PC-3 (cell line): ENCODE measurements around the gene ZNF496. TPM values are rescaled to one million over a fixed set of nuclear protein-coding genes. Genes with fewer than 3 reads are reported as not detected.

Experiments used
- ATAC-seq: fragments of 200-7000 bp; cut with Tn5 transposase; 2 replicates; pipeline ENCODE4 v1.9.1; 2020; ENCODE audit warnings: mild to moderate bottlenecking, moderate library complexity
- BruUV-seq: library from RNA; stranded (reverse); fragments of 400-500 nt; replicated peaks from 2 replicates; lab custom pipeline; 2021; lab: Mats Ljungman, UMichigan
- CTCF ChIA-PET: fragments of 300-600 bp; sonication (Branson Sonifier 250); formaldehyde crosslinking; loops from one replicate; lab custom pipeline; 2022; ENCODE audit warnings: antibody characterized with exemption; lab: Charles Lee
- POLR2A ChIA-PET: fragments of 300-600 bp; sonication (Branson Sonifier 250); formaldehyde crosslinking; loops from one replicate; lab custom pipeline; 2022; ENCODE audit warnings: antibody characterized with exemption; ENCODE audit not compliant: unreplicated experiment; lab: Charles Lee
- DNase-seq: peaks from one replicate; pipeline ENCODE4 v3.0.0-alpha.2; 2015
- H2AFZ ChIP-seq: fragments of 300-600 bp; sonication (generic); 2 replicates; pipeline ENCODE4 v1.6.0; 2016; ENCODE audit warnings: antibody characterized with exemption, low read length
- H3F3A ChIP-seq: fragments of 300-600 bp; sonication (generic); one replicate; pipeline ENCODE4 v1.6.0; 2017; ENCODE audit warnings: antibody characterized with exemption, low read length, control low read depth, mild to moderate bottlenecking; ENCODE audit not compliant: unreplicated experiment
- H3K27ac ChIP-seq: fragments of 300-600 bp; sonication (generic); 2 replicates; pipeline ENCODE4 v1.5.1; 2016; ENCODE audit warnings: mild to moderate bottlenecking, low read length
- H3K27me3 ChIP-seq: fragments of 300-600 bp; sonication (generic); 2 replicates; pipeline ENCODE4 v1.6.1; 2016; ENCODE audit warnings: low read length, mixed read lengths
- H3K36me3 ChIP-seq: fragments of 300-600 bp; sonication (generic); 2 replicates; pipeline ENCODE4 v1.6.1; 2016; ENCODE audit warnings: low read depth, mixed run types, low read length, mixed read lengths
- H3K4me1 ChIP-seq: fragments of 300-600 bp; sonication (generic); 2 replicates; pipeline ENCODE4 v1.5.1; 2016; ENCODE audit warnings: low read length; ENCODE audit not compliant: insufficient read depth
- H3K4me2 ChIP-seq: fragments of 300-600 bp; sonication (generic); 2 replicates; pipeline ENCODE4 v1.6.0; 2016; ENCODE audit warnings: low read length
- H3K4me3 ChIP-seq: fragments of 300-600 bp; sonication (generic); 2 replicates; pipeline ENCODE4 v1.5.1; 2016; ENCODE audit warnings: mild to moderate bottlenecking, low read length, mixed read lengths
- H3K79me2 ChIP-seq: fragments of 300-600 bp; sonication (generic); 2 replicates; pipeline ENCODE4 v1.6.1; 2017; ENCODE audit warnings: low read length, mixed read lengths
- H3K9ac ChIP-seq: fragments of 300-600 bp; sonication (generic); 2 replicates; pipeline ENCODE4 v1.6.0; 2016; ENCODE audit warnings: mild to moderate bottlenecking, low read length
- H3K9me2 ChIP-seq: fragments of 300-600 bp; sonication (generic); replicated peaks from 2 replicates; pipeline ENCODE4 v1.6.1; 2016; ENCODE audit warnings: mixed run types, low read length, mixed read lengths
- H3K9me3 ChIP-seq: fragments of 300-600 bp; sonication (generic); 2 replicates; pipeline ENCODE4 v1.6.1; 2016; ENCODE audit warnings: low read length, mixed read lengths
- H4K20me1 ChIP-seq: fragments of 300-600 bp; sonication (generic); 2 replicates; pipeline ENCODE4 v1.6.1; 2016; ENCODE audit warnings: low read length, mixed read lengths
- EZH2 ChIP-seq: fragments of 300-600 bp; sonication (generic); IDR thresholded peaks from one replicate; pipeline ENCODE4 v1.6.1; 2017; ENCODE audit warnings: antibody characterized with exemption, mild to moderate bottlenecking, low read length; ENCODE audit not compliant: unreplicated experiment
- EZH2phosphoT487 ChIP-seq: fragments of 300-600 bp; sonication (generic); IDR thresholded peaks from 2 replicates; pipeline ENCODE4 v1.6.1; 2018; ENCODE audit warnings: mild to moderate bottlenecking, antibody characterized with exemption, low read length, borderline replicate concordance
- intact Hi-C: fragments of 100-400 bp; cut with micrococcal nuclease; formaldehyde crosslinking; loops from 2 replicates; pipeline ENCODE4 v1.9.0; 2023
- total RNA-seq: library from RNA; depleted of rRNA; stranded (reverse); fragments of >200 nt; gene quantifications from 2 replicates; pipeline ENCODE4 v1.2.3, GENCODE V29; 2014; rRNA removed
- TF ChIP-seq, protein P1 (sequence below): fragments of 300-600 bp; sonication (generic); conservative IDR thresholded peaks from 2 replicates; pipeline ENCODE4 v1.5.1; 2017; ENCODE audit warnings: antibody characterized with exemption, low read depth, mild to moderate bottlenecking, low read length

The ZNF496 gene
- total RNA-seq, 1 experiment from 2014 or later = 79.4 TPM

DNA sequence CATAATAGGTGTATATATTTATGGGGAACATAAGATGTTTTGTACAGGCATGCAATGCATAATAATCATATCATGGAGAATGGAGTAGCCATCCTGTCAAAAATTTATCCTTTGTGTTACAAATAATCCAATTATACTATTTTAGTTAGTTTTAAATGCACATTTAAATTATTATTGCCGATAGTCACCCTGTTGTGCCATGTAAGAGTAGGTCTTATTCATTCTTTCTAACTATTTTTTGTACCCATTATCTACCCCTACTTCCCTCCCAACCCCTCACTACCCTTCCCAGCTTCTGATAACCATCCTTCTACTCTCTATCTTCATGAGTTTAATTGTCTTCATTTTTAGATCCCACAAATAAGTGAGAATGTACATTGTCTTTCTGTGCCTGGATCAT lies 84.1 kb downstream of the ZNF496 start:
- no TSS peak for BruUV-seq
- ChIA-PET POLR2A (no interaction called here), CTCF (no interaction called here)
- intact Hi-C loops = no loop called here
- H3K4me2 ChIP-seq = no peak overlapping the region
- ATAC-seq (no peak), DNase-seq (no peak)
- no peaks in the 10 kb centered on the region for H3F3A ChIP-seq
- H3K79me2 ChIP-seq = no peaks in the 10 kb centered on the region
- H3K9me3 ChIP-seq = 0 out of 2 replicates have a peak, but pooled peaks cover 8% of the 10 kb centered on the region
- no peaks in the 10 kb centered on the region for H4K20me1 ChIP-seq
- no peak overlapping the region for H3K9ac ChIP-seq
- TF ChIP-seq, protein P1, sequence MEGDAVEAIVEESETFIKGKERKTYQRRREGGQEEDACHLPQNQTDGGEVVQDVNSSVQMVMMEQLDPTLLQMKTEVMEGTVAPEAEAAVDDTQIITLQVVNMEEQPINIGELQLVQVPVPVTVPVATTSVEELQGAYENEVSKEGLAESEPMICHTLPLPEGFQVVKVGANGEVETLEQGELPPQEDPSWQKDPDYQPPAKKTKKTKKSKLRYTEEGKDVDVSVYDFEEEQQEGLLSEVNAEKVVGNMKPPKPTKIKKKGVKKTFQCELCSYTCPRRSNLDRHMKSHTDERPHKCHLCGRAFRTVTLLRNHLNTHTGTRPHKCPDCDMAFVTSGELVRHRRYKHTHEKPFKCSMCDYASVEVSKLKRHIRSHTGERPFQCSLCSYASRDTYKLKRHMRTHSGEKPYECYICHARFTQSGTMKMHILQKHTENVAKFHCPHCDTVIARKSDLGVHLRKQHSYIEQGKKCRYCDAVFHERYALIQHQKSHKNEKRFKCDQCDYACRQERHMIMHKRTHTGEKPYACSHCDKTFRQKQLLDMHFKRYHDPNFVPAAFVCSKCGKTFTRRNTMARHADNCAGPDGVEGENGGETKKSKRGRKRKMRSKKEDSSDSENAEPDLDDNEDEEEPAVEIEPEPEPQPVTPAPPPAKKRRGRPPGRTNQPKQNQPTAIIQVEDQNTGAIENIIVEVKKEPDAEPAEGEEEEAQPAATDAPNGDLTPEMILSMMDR = no peak
- no peak for TF ChIP-seq EZH2phosphoT487
- no peak for TF ChIP-seq EZH2
- H3K36me3 ChIP-seq = no peaks in the 10 kb centered on the region
- no peaks in the 10 kb centered on the region for H3K27me3 ChIP-seq
- no peaks in the 10 kb centered on the region for H3K4me1 ChIP-seq
- no peaks in the 10 kb centered on the region for H3K9me2 ChIP-seq
- H3K27ac ChIP-seq = no peak overlapping the region
- no peak overlapping the region for H2AFZ ChIP-seq
- H3K4me3 ChIP-seq = no peak overlapping the region

Other genes starting within 250 kb of the ZNF496 start
- gene ZNF669, start 227.5 kb downstream of the ZNF496 start, total RNA-seq = 12.3 and 14.1 TPM in 2 replicates
- 19.9 and 22.2 TPM in 2 replicates for gene ZNF124, start 159.8 kb downstream of the ZNF496 start, total RNA-seq
- gene VN1R5, start 75.8 kb downstream of the ZNF496 start, total RNA-seq = not detected in 2 replicates
- gene NLRP3, start 84.3 kb upstream of the ZNF496 start, total RNA-seq = 0.35 and 0.40 TPM in 2 replicates
- not detected in 2 replicates for gene OR2B11, start 126.2 kb upstream of the ZNF496 start, total RNA-seq
- not detected in 2 replicates for gene OR2C3, start 204.6 kb upstream of the ZNF496 start, total RNA-seq
- not detected in 2 replicates for gene GCSAML, start 217.3 kb upstream of the ZNF496 start, total RNA-seq